Natural killer cell (primary cell): ENCODE results near the gene DIAPH2. TPM values are rescaled to one million over a fixed set of nuclear protein-coding genes. Genes with fewer than 3 reads are reported as not detected.
"Not testable (repeated sequence)": the region's sequence is repeated elsewhere in the genome, so short reads cannot be mapped to it uniquely, and the experiment has no call there.

Experiments used
- ATAC-seq, 3 donors: fragments of 150-1000 bp in 2 of 3; fragments of 200-7000 bp in 1 of 3; cut with Tn5 transposase; 1 replicate in 1 of 3; 2 replicates in 2 of 3; pipeline ENCODE4 v1.10.0; 2021; ENCODE audit warnings: mild to moderate bottlenecking in 2 of 3, moderate library complexity in 2 of 3
- DNase-seq, 2 donors: peaks; one replicate each; pipeline versions ENCODE4 v3.0.0 to v3.0.0-alpha.2; 2013 to 2021; ENCODE audit warnings: mixed read lengths in 1 of 2
- H3K27ac ChIP-seq: one replicate; pipeline ENCODE4 v1.5.1; 2013; ENCODE audit warnings: mild to moderate bottlenecking, low read length
- H3K27me3 ChIP-seq: one replicate; pipeline ENCODE4 v1.6.1; 2013; ENCODE audit warnings: low read length; ENCODE audit not compliant: control insufficient read depth, insufficient read depth
- H3K36me3 ChIP-seq: one replicate; pipeline ENCODE4 v1.6.1; 2013; ENCODE audit warnings: low read length; ENCODE audit not compliant: control insufficient read depth, insufficient read depth
- H3K4me1 ChIP-seq: one replicate; pipeline ENCODE4 v1.6.1; 2013; ENCODE audit warnings: low read length; ENCODE audit not compliant: control insufficient read depth, insufficient read depth
- H3K4me3 ChIP-seq: one replicate; pipeline ENCODE4 v1.5.1; 2013; ENCODE audit warnings: low read length
- H3K9me3 ChIP-seq: one replicate; pipeline ENCODE4 v1.6.1; 2013; ENCODE audit warnings: low read length; ENCODE audit not compliant: control insufficient read depth, insufficient read depth
- H3K27ac Mint-ChIP-seq, 2 donors: one replicate each; pipeline ENCODE4 v1.8.0; 2022; ENCODE audit warnings: mild to moderate bottlenecking in 2 of 2, mixed read lengths in 2 of 2, moderate library complexity in 1 of 2
- H3K27me3 Mint-ChIP-seq, 2 donors: one replicate each; pipeline ENCODE4 v1.8.0; 2022; ENCODE audit warnings: low read depth in 2 of 2, mixed read lengths in 2 of 2
- H3K36me3 Mint-ChIP-seq: one replicate; pipeline ENCODE4 v1.8.0; 2022; ENCODE audit warnings: mixed read lengths
- H3K4me1 Mint-ChIP-seq, 2 donors: one replicate each; pipeline ENCODE4 v1.8.0; 2022; ENCODE audit warnings: mixed read lengths in 2 of 2
- H3K4me3 Mint-ChIP-seq: one replicate; pipeline ENCODE4 v1.8.0; 2022; ENCODE audit warnings: mild to moderate bottlenecking, moderate library complexity, mixed read lengths
- H3K9me3 Mint-ChIP-seq, 2 donors: one replicate each; pipeline ENCODE4 v1.8.0; 2022; ENCODE audit warnings: mixed read lengths in 2 of 2
- WGBS: methylation state at CpG from one replicate; pipeline ENCODE4 v1.1.7; 2013; ENCODE audit warnings: missing lambda C conversion rate; ENCODE audit not compliant: insufficient coverage; 5-methylcytosine and 5-hydroxymethylcytosine counted together
- intact Hi-C: fragments of 100-400 bp; cut with micrococcal nuclease; formaldehyde crosslinking; loops from one replicate; pipeline ENCODE4 v1.14.2; 2022
- total RNA-seq, 4 donors: library from RNA; stranded (reverse); fragments of 120-200 nt in 1 of 4; gene quantifications; one replicate each; pipeline versions ENCODE4 v1.2.3 to v1.2.4, GENCODE V29; 2013 to 2022
- TF ChIP-seq, protein P1 (sequence below): fragments of 200-600 bp; IDR thresholded peaks from one replicate; pipeline ENCODE4 v1.8.0; 2022; ENCODE audit warnings: antibody characterized with exemption

Gene DIAPH2
- total RNA-seq, 3 donors from 2014 or later (not counting 1 experiment from before 2014, with no cell fraction given), result 17.0 to 18.2 (median 17.0) TPM

DNA sequence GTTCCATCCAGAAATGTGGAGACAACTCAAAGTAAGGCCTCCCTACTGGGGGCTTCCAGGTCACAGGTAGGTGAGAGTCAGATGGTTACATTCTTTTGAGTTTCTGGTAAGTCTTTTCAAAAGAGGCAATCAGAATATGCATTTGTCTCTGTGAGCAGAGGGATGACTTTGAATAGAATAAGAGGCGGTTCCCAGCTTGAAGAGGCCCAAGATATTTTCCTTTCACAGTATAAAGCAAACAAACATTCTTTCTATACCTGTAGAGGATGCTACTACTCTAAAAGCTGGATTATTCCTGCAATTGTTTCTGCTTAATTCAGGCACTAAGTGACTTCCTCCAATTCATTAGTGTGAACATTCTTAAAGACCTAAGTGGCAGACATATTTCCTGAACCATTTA lies 44.4 kb downstream of the DIAPH2 start:
- intact Hi-C loops, result no loop called here
- ATAC-seq (no peak), DNase-seq (no peak)
- no peaks in the 10 kb centered on the region for H3K27me3 Mint-ChIP-seq
- no peaks in the 10 kb centered on the region for H3K9me3 Mint-ChIP-seq
- H3K4me3 Mint-ChIP-seq, result no peak overlapping the region
- no peaks in the 10 kb centered on the region for H3K4me1 ChIP-seq
- peaks cover 0 to 24% of the 10 kb centered on the region in 2 donors for H3K4me1 Mint-ChIP-seq
- H3K4me3 ChIP-seq, result no peak overlapping the region
- H3K27me3 ChIP-seq, result no peaks in the 10 kb centered on the region
- WGBS, result no CpG with 5 or more reads among the region's 1 CpG
- H3K9me3 ChIP-seq, result no peaks in the 10 kb centered on the region
- no peak overlapping the region for H3K27ac Mint-ChIP-seq
- H3K27ac ChIP-seq, result no peak overlapping the region
- H3K36me3 Mint-ChIP-seq, result no peaks in the 10 kb centered on the region
- TF ChIP-seq, protein P1, sequence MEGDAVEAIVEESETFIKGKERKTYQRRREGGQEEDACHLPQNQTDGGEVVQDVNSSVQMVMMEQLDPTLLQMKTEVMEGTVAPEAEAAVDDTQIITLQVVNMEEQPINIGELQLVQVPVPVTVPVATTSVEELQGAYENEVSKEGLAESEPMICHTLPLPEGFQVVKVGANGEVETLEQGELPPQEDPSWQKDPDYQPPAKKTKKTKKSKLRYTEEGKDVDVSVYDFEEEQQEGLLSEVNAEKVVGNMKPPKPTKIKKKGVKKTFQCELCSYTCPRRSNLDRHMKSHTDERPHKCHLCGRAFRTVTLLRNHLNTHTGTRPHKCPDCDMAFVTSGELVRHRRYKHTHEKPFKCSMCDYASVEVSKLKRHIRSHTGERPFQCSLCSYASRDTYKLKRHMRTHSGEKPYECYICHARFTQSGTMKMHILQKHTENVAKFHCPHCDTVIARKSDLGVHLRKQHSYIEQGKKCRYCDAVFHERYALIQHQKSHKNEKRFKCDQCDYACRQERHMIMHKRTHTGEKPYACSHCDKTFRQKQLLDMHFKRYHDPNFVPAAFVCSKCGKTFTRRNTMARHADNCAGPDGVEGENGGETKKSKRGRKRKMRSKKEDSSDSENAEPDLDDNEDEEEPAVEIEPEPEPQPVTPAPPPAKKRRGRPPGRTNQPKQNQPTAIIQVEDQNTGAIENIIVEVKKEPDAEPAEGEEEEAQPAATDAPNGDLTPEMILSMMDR, result no peak
- no peaks in the 10 kb centered on the region for H3K36me3 ChIP-seq

DNA sequence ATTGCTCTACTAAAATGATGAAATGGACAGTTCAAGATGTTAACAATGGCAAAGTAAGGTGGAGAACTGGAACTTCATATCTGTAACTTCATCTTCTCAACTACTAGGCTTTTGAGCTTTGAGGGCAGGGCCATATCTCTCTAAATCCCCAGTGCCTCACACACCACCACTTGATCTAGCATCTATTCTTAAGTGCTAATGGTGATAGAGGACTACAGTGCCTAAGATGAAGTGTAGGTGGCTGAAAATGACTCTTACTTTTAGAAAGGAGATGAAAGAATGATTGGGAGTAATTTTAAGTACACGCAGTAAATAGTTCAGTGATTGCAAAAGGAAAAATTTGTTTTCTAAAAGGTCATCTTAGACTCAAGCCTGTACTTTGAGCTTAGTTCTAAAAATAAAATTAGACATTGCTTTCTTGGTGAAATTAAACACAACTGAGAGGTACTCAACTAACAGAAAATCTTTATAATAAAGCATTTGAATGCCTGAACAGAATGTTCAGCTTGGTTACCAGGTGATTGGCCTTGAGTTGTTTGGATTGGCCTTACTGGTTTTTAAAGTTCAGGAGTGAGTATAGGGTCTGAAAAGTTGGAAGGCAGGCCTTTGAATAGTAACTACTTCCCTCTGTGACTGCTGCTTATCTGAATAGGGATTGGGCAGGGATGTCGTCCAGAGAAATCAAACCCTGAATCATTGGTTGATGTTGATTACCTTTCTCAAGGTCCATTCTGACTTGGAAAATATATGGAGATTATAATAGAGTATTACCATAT lies 45.4 kb downstream of the DIAPH2 start:
- WGBS, result no CpG with 5 or more reads among the region's 2 CpGs
- Mint-ChIP-seq H3K27ac (no peak overlapping the region), H3K36me3 (no peaks in the 10 kb centered on the region), H3K4me3 (no peak overlapping the region), H3K9me3 (no peaks in the 10 kb centered on the region), H3K27me3 (no peaks in the 10 kb centered on the region), H3K4me1 (peaks cover 0 to 29% of the 10 kb centered on the region in 2 donors)
- DNase-seq (no peak), ATAC-seq (no peak)
- Histone ChIP-seq H3K9me3 (no peaks in the 10 kb centered on the region), H3K4me1 (no peaks in the 10 kb centered on the region), H3K4me3 (no peak overlapping the region), H3K27me3 (no peaks in the 10 kb centered on the region), H3K27ac (no peak overlapping the region), H3K36me3 (no peaks in the 10 kb centered on the region)
- intact Hi-C loops, result no loop called here
- TF ChIP-seq, protein P1, result no peak

DNA sequence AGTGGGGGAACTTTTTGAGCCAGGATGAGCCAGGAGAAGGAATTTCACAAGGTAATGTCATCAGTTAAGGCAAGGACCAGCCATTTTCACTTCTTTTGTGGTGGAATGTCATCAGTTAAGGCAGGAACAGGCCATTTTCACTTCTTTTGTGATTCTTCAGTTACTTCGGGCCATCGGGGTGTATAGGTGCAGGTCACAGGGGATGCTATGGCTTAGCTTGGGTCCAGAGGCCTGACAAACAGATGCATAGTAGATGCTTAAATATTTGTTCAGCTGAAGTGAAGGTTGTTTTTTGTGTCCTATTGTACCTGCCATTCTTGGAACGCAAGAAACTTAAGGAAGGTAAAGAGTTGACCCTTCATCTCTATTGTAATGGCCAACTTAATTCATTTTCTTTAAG lies 46.4 kb downstream of the DIAPH2 start:
- H3K36me3 Mint-ChIP-seq, H3K27ac Mint-ChIP-seq, DNase-seq, H3K4me1 ChIP-seq, intact Hi-C loops, H3K4me3 ChIP-seq, H3K36me3 ChIP-seq, H3K9me3 Mint-ChIP-seq, H3K4me3 Mint-ChIP-seq, H3K27me3 ChIP-seq, H3K27me3 Mint-ChIP-seq, H3K27ac ChIP-seq, H3K9me3 ChIP-seq, ATAC-seq: not testable (repeated sequence)
- H3K4me1 Mint-ChIP-seq, result peaks cover 0 to 27% of the 10 kb centered on the region in 2 donors
- WGBS, result 100% methylated on average over 2 of the region's 3 CpGs

DNA sequence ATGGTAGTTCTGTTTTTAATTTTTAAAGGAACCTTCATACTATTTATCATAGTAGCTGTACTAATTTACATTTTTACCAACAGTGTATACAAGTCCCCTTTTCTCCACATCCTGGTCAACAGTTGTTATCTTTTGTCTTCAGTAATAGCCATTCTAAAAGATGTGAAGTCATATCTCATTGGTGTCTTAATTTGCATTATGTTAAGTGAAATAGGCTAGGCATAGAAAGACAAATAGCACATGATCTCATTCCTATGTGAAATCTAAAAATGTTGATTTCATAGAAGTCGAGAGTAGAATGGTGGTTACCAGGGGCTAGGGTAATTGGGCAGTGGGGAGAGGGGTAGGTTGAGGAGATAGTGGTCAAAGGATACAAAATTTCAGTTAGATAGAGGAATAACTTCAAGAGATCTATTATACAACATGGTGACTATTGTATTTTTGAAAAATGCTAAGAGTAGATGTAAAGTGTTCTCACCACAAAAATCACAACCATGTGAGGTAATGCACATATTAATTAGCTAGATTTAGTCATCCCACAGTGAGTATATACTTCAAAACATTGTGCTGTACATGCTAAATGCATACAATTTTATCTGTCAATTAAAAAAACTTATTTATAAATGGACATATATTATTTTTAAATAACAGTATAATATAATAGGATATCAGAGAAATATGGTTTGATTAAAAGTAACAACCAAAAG lies 58.9 kb downstream of the DIAPH2 start:
- H3K4me1 ChIP-seq, result no peaks in the 10 kb centered on the region
- Mint-ChIP-seq H3K27ac (no peak overlapping the region), H3K4me1 (no peaks in the 10 kb centered on the region), H3K4me3 (no peak overlapping the region), H3K36me3 (no peaks in the 10 kb centered on the region), H3K9me3 (no peaks in the 10 kb centered on the region), H3K27me3 (no peaks in the 10 kb centered on the region)
- no peak for DNase-seq
- no peaks in the 10 kb centered on the region for H3K36me3 ChIP-seq
- TF ChIP-seq, protein P1, result no peak
- WGBS, result 100% methylated on average over 1 of the region's 1 CpG
- no peak overlapping the region for H3K4me3 ChIP-seq
- no peak for ATAC-seq
- no peak overlapping the region for H3K27ac ChIP-seq
- no peaks in the 10 kb centered on the region for H3K27me3 ChIP-seq
- intact Hi-C loops, result no loop called here
- H3K9me3 ChIP-seq, result no peaks in the 10 kb centered on the region
